Activated T-helper 9 cell treated with anti-CD3 and anti-CD28 coated beads, Interleukin-2, amount 50 U/mL, for 16 hours (primary cell): ENCODE results near the gene LTA4H.
"Not testable (repeated sequence)": the region's sequence is repeated elsewhere in the genome, so short reads cannot be mapped to it uniquely, and the experiment has no call there.

ENCODE experiments used
- DNase-seq: peaks from one replicate; pipeline ENCODE4 v3.0.0-alpha.2; 2020; ENCODE audit warnings: low read depth

LTA4H gene

GRCh38 chr12:95990136-95990535 lies 45.3 kb downstream of the LTA4H start:
- no peak for DNase-seq

- DNase-seq, result no peak
Observed at GRCh38 chr12:95989504-95990123, 45.8 kb downstream of the LTA4H start.

GRCh38 chr12:95988506-95989275 lies 46.7 kb downstream of the LTA4H start:
- DNase-seq, result no peak

- DNase-seq, result no peak
Observed at GRCh38 chr12:95986635-95987570, 48.5 kb downstream of the LTA4H start.

- DNase-seq, result no peak
Observed at GRCh38 chr12:95984682-95985081, 50.7 kb downstream of the LTA4H start.

GRCh38 chr12:95982602-95983001 lies 52.8 kb downstream of the LTA4H start:
- no peak for DNase-seq

- DNase-seq, result no peak
Observed at GRCh38 chr12:95980437-95980836, 55.0 kb downstream of the LTA4H start.

- DNase-seq, result no peak
Observed at GRCh38 chr12:95978774-95979173, 56.6 kb downstream of the LTA4H start.

- DNase-seq, result no peak
Observed at GRCh38 chr12:95978351-95978750, 57.0 kb downstream of the LTA4H start.

GRCh38 chr12:95977764-95978305 lies 57.6 kb downstream of the LTA4H start:
- no peak for DNase-seq

- DNase-seq, result no peak
Observed at GRCh38 chr12:95976416-95976832, 59.0 kb downstream of the LTA4H start.

GRCh38 chr12:95975491-95975890 lies 59.9 kb downstream of the LTA4H start:
- DNase-seq, result no peak

- no peak for DNase-seq
Observed at GRCh38 chr12:95974358-95974757, 61.0 kb downstream of the LTA4H start.

- DNase-seq, result no peak
Observed at GRCh38 chr12:95972832-95973456, 62.4 kb downstream of the LTA4H start.

- no peak for DNase-seq
Observed at GRCh38 chr12:95970905-95971304, 64.5 kb downstream of the LTA4H start.

- DNase-seq, result not testable (repeated sequence)
Observed at GRCh38 chr12:95969116-95969515, 66.3 kb downstream of the LTA4H start.

GRCh38 chr12:95967301-95967700 lies 68.1 kb downstream of the LTA4H start:
- no peak for DNase-seq

- DNase-seq, result no peak
Observed at GRCh38 chr12:95966287-95966870, 69.0 kb downstream of the LTA4H start.

- no peak for DNase-seq
Observed at GRCh38 chr12:95963096-95963495, 72.3 kb downstream of the LTA4H start.

- DNase-seq, result no peak
Observed at GRCh38 chr12:95962222-95962621, 73.2 kb downstream of the LTA4H start.

- no peak for DNase-seq
Observed at GRCh38 chr12:95960241-95960640, 75.1 kb downstream of the LTA4H start.
